Measurements from ENCODE around the gene MRPL24. TPM values are rescaled to one million over a fixed set of nuclear protein-coding genes. Genes with fewer than 3 reads are reported as not detected.

The MRPL24 gene
- total RNA-seq, 2 experiments from 2014 or later, result 55.3 to 56.6 TPM

- CTCF ChIA-PET (ENCODE audit: unreplicated experiment), result no interaction called here
- intact Hi-C loops (cut with micrococcal nuclease; ENCODE audit: unreplicated experiment), result no loop called here
- TF ChIP-seq, protein P1, sequence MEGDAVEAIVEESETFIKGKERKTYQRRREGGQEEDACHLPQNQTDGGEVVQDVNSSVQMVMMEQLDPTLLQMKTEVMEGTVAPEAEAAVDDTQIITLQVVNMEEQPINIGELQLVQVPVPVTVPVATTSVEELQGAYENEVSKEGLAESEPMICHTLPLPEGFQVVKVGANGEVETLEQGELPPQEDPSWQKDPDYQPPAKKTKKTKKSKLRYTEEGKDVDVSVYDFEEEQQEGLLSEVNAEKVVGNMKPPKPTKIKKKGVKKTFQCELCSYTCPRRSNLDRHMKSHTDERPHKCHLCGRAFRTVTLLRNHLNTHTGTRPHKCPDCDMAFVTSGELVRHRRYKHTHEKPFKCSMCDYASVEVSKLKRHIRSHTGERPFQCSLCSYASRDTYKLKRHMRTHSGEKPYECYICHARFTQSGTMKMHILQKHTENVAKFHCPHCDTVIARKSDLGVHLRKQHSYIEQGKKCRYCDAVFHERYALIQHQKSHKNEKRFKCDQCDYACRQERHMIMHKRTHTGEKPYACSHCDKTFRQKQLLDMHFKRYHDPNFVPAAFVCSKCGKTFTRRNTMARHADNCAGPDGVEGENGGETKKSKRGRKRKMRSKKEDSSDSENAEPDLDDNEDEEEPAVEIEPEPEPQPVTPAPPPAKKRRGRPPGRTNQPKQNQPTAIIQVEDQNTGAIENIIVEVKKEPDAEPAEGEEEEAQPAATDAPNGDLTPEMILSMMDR (conservative IDR thresholded peaks at IDR 0.05; ENCODE audit: low read length), result no peak
- no peak for TF ChIP-seq EZH2phosphoT487 (IDR thresholded peaks at IDR 0.05; ENCODE audit: borderline replicate concordance, low read depth, low read length)
Observed at GRCh38 chr1:156709757-156710489, 31.0 kb downstream of the MRPL24 start.

DNA sequence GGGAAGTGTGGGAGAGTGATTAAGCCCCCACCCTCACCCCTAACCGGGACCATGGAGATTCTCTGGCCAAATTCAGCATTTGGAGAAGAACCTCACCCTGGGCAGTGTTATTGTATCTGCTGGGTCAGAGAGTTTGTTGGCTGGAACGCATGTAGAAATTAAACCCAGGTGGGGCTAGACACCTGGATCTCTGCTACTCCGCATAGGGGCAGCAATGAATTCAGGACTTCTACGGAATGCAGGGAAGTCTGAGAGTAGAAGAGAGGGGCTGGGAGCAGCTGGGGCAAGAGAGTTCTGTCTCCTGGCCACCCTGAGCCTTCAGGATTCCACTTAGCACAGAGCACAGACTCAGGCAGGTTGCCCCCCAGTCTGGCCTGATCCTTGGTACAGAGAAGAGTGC lies 31.9 kb downstream of the MRPL24 start:
- no peak overlapping the region for H3K4me3 ChIP-seq (ENCODE audit: low read depth, low read length, poor library complexity, severe bottlenecking)
- intact Hi-C loops (cut with micrococcal nuclease; ENCODE audit: unreplicated experiment), result no loop called here
- ChIA-PET CTCF (ENCODE audit: unreplicated experiment) (no interaction called here), POLR2A (no interaction called here)
- TF ChIP-seq, protein P1 (conservative IDR thresholded peaks at IDR 0.05; ENCODE audit: low read length), result no peak
- TF ChIP-seq EZH2phosphoT487 (IDR thresholded peaks at IDR 0.05; ENCODE audit: borderline replicate concordance, low read depth, low read length), result no peak
- no peak overlapping the region for H3K4me2 ChIP-seq (ENCODE audit: low read length)
- no peak overlapping the region for H3K27ac ChIP-seq (ENCODE audit: low read depth, low read length, poor library complexity, severe bottlenecking)
- H3K4me1 ChIP-seq (ENCODE audit: insufficient read depth, low read length, poor library complexity, severe bottlenecking), result peaks cover 17% of the 10 kb centered on the region
- H3K9me2 ChIP-seq (ENCODE audit: insufficient read depth, low read length), result no peaks in the 10 kb centered on the region
- DNase-seq (ENCODE audit: low spot score), result no peak
- no peaks in the 10 kb centered on the region for H3K36me3 ChIP-seq (ENCODE audit: insufficient read depth, low read length)
- H4K20me1 ChIP-seq (ENCODE audit: insufficient read depth, low read length), result no peaks in the 10 kb centered on the region
- no TSS peak for BruUV-seq (replicated peaks)
- no peaks in the 10 kb centered on the region for H3K9me3 ChIP-seq (ENCODE audit: low read length)
- H2AFZ ChIP-seq (ENCODE audit: low read length), result no peak overlapping the region
- no peaks in the 10 kb centered on the region for H3K79me2 ChIP-seq (ENCODE audit: insufficient read depth, low read depth, low read length)

More at GRCh38 chr1:156709757-156710489, 31.0 kb downstream of the MRPL24 start:
- Histone ChIP-seq H3K4me3 (ENCODE audit: low read depth, low read length, poor library complexity, severe bottlenecking) (no peak overlapping the region), H3K4me2 (ENCODE audit: low read length) (no peak overlapping the region), H3K36me3 (ENCODE audit: insufficient read depth, low read length) (no peaks in the 10 kb centered on the region), H3K9me3 (ENCODE audit: low read length) (no peaks in the 10 kb centered on the region), H2AFZ (ENCODE audit: low read length) (no peak overlapping the region), H3K4me1 (ENCODE audit: insufficient read depth, low read length, poor library complexity, severe bottlenecking) (peaks cover 17% of the 10 kb centered on the region), H3K79me2 (ENCODE audit: insufficient read depth, low read depth, low read length) (no peaks in the 10 kb centered on the region), H3K27ac (ENCODE audit: low read depth, low read length, poor library complexity, severe bottlenecking) (no peak overlapping the region), H3K9me2 (ENCODE audit: insufficient read depth, low read length) (no peaks in the 10 kb centered on the region), H4K20me1 (ENCODE audit: insufficient read depth, low read length) (no peaks in the 10 kb centered on the region)
- DNase-seq (ENCODE audit: low spot score), result no peak
- BruUV-seq (replicated peaks), result no TSS peak
- POLR2A ChIA-PET, result no interaction called here

GRCh38 chr1:156708218-156708661 lies 32.6 kb downstream of the MRPL24 start:
- Histone ChIP-seq H3K4me1 (ENCODE audit: insufficient read depth, low read length, poor library complexity, severe bottlenecking) (peaks cover 17% of the 10 kb centered on the region), H2AFZ (ENCODE audit: low read length) (no peak overlapping the region), H3K79me2 (ENCODE audit: insufficient read depth, low read depth, low read length) (no peaks in the 10 kb centered on the region), H3K9me2 (ENCODE audit: insufficient read depth, low read length) (no peaks in the 10 kb centered on the region), H4K20me1 (ENCODE audit: insufficient read depth, low read length) (no peaks in the 10 kb centered on the region), H3K4me2 (ENCODE audit: low read length) (no peak overlapping the region), H3K9me3 (ENCODE audit: low read length) (no peaks in the 10 kb centered on the region), H3K4me3 (ENCODE audit: low read depth, low read length, poor library complexity, severe bottlenecking) (no peak overlapping the region), H3K36me3 (ENCODE audit: insufficient read depth, low read length) (no peaks in the 10 kb centered on the region), H3K27ac (ENCODE audit: low read depth, low read length, poor library complexity, severe bottlenecking) (no peak overlapping the region)
- TF ChIP-seq, protein P1 (conservative IDR thresholded peaks at IDR 0.05; ENCODE audit: low read length), result no peak
- TF ChIP-seq EZH2phosphoT487 (IDR thresholded peaks at IDR 0.05; ENCODE audit: borderline replicate concordance, low read depth, low read length), result no peak
- no peak for DNase-seq (ENCODE audit: low spot score)
- POLR2A ChIA-PET, result no interaction called here
- no TSS peak for BruUV-seq (replicated peaks)
- CTCF ChIA-PET (ENCODE audit: unreplicated experiment), result interaction anchor here (1.0 kb wide), 1 partner anchor 17 kb away, joined by 3 read pairs; no protein-coding TSS in a partner anchor
- intact Hi-C loops (cut with micrococcal nuclease; ENCODE audit: unreplicated experiment), result no loop called here
